K562 (cell line): ENCODE measurements around the gene OR6S1. TPM values are rescaled to one million over a fixed set of nuclear protein-coding genes. Genes with fewer than 3 reads are reported as not detected.
A peak's percentile ranks its signal among the peaks of the same experiment; 100 is the strongest.

Experiments
- FOXA3 ChIP-seq, 2 experiments: fragments of 450-650 bp in 1 of 2; sonication (generic) in 1 of 2; formaldehyde crosslinking; IDR thresholded peaks in 1 of 2; conservative IDR thresholded peaks in 1 of 2; 2 replicates each; pipeline versions ENCODE4 v1.4.0 to v1.8.0; 2020 to 2022; ENCODE audit warnings: mild to moderate bottlenecking in 2 of 2, missing genetic modification reagents in 1 of 2
- HDAC1 ChIP-seq, 2 experiments: fragments of 450-650 bp; IDR thresholded peaks; 2 replicates each; pipeline ENCODE4 v1.6.1; 2016 to 2017; ENCODE audit warnings: inconsistent platforms in 1 of 2, mild to moderate bottlenecking in 1 of 2, moderate library complexity in 1 of 2
- KDM5B ChIP-seq: fragments of 200-600 bp; sonication (generic); IDR thresholded peaks from 2 replicates; pipeline ENCODE4 v1.6.1; 2012; ENCODE audit warnings: low read depth, mild to moderate bottlenecking, moderate library complexity, low read length, control low read depth, inconsistent platforms; ENCODE audit not compliant: insufficient replicate concordance
- MTF1 ChIP-seq: fragments of 250-450 bp; sonication (Bioruptor Pico); IDR thresholded peaks from 2 replicates; pipeline ENCODE4 v1.9.0; 2021; ENCODE audit warnings: moderate library complexity, mild to moderate bottlenecking, inconsistent platforms, borderline replicate concordance
- SIX5 ChIP-seq, 2 experiments: IDR thresholded peaks; 2 replicates each; pipeline ENCODE4 v1.6.1; 2011; ENCODE audit warnings: low read length in 2 of 2, borderline replicate concordance in 1 of 2, low read depth in 1 of 2, mild to moderate bottlenecking in 1 of 2, moderate library complexity in 1 of 2; ENCODE audit not compliant: insufficient read depth in 1 of 2
- SMARCA4 ChIP-seq: fragments of 450-650 bp; IDR thresholded peaks from 2 replicates; pipeline ENCODE4 v1.6.1; 2016
- TAF1 ChIP-seq: IDR thresholded peaks from 2 replicates; pipeline ENCODE4 v1.6.1; 2011; ENCODE audit warnings: mild to moderate bottlenecking, low read length, moderate library complexity; ENCODE audit not compliant: insufficient read depth, control insufficient read depth, severe bottlenecking; ENCODE audit errors: extremely low read depth
- TAF9B ChIP-seq: fragments of 450-650 bp; IDR thresholded peaks from 2 replicates; pipeline ENCODE4 v1.6.1; 2018; ENCODE audit warnings: mild to moderate bottlenecking; ENCODE audit not compliant: partially characterized antibody
- TCF3 ChIP-seq: sonication (generic); formaldehyde crosslinking; IDR thresholded peaks from 2 replicates; pipeline ENCODE4 v1.4.0; 2020; ENCODE audit warnings: mild to moderate bottlenecking, missing genetic modification reagents
- polyA plus RNA-seq, 8 experiments: library from polyadenylated mRNA; depleted of rRNA in 4 of 8; stranded (reverse) in 5 of 8; unstranded in 3 of 8; fragments of >200 nt; fragmentation: Nextera tagmentation in 2 of 8; fragmentation: Illumina TruSeq in 1 of 8; extraction: Ambion mirVana in 2 of 8; extraction: Trizol in 1 of 8; gene quantifications; 2 replicates each; pipeline versions ENCODE4 v1.2.1 to v1.2.3, GENCODE V29; 2011 to 2014; ENCODE audit warnings: inconsistent platforms in 1 of 8, missing spikeins in 1 of 8
- total RNA-seq, 7 experiments: library from RNA; depleted of rRNA in 6 of 7; stranded (reverse); fragments of >200 nt in 6 of 7; fragmentation: Illumina TruSeq in 2 of 7; extraction: Trizol in 2 of 7; gene quantifications; 2 replicates each; pipeline versions ENCODE4 v1.2.1 to v1.2.3, GENCODE V29; 2011 to 2021; ENCODE audit warnings: low replicate concordance in 1 of 7
- TF ChIP-seq, protein P1 (sequence below): fragments of 250-450 bp; sonication (Bioruptor Pico); IDR thresholded peaks from 2 replicates; pipeline ENCODE4 v1.5.1; 2021; ENCODE audit warnings: mild to moderate bottlenecking
- TF ChIP-seq, protein P2 (sequence below): fragments of 450-650 bp; formaldehyde crosslinking; IDR thresholded peaks from 2 replicates; pipeline ENCODE4 v1.4.0; 2022; ENCODE audit warnings: missing genetic modification characterization
- TF ChIP-seq, protein P3 (sequence below): sonication (generic); formaldehyde crosslinking; IDR thresholded peaks from 2 replicates; pipeline ENCODE4 v1.8.1; 2023; ENCODE audit warnings: missing genetic modification reagents, mild to moderate bottlenecking, borderline replicate concordance
- TF ChIP-seq, protein P4 (sequence below): fragments of 450-650 bp; formaldehyde crosslinking; IDR thresholded peaks from 2 replicates; pipeline ENCODE4 v1.4.0; 2020; ENCODE audit warnings: mild to moderate bottlenecking

The OR6S1 gene
- total and polyA plus RNA-seq, 9 of the 15 experiments (the other 6 are each of a cell fraction or from before 2014, with no cell fraction given) = not detected

DNA sequence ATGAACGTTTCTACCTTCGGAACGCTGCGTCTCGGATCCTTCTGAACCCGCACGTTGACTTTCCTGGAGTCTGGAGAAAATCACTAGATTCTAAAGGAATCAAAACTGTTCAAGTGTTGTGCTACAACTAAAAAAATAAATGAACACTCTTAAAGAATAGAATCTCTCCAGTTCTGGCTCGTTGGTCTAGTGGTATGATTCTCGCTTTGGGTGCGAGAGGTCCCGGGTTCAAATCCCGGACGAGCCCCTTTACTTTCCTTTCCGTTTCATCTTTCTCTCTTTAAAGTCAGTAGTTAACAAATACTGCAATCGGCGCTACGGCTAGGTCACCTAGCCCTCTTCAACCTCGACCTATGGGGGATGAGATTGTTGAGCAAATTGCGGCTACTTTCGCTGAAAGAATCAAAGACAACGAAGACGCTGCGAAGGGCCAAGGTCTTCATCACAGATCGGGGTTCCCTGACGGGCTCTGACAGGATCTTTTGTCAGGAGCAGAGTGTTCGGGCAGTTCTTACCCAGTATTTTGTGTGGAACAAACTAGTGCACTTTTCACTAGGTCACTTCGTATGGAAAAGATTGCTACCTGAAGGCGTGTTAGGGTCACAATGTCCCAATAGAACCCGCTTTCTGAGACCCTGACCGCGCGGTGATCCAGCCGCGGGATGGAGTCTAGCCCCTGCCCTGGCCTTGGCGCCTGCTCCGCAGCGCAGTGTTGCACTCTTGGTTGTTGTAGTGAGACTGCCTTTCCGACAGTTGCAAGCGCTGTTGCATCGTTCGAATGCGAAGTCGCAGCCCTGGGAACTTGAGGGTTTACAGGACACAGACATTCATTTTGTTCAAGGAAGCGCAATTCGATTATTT lies 8.4 kb downstream of the OR6S1 start (continued):
- TF ChIP-seq, protein P1, sequence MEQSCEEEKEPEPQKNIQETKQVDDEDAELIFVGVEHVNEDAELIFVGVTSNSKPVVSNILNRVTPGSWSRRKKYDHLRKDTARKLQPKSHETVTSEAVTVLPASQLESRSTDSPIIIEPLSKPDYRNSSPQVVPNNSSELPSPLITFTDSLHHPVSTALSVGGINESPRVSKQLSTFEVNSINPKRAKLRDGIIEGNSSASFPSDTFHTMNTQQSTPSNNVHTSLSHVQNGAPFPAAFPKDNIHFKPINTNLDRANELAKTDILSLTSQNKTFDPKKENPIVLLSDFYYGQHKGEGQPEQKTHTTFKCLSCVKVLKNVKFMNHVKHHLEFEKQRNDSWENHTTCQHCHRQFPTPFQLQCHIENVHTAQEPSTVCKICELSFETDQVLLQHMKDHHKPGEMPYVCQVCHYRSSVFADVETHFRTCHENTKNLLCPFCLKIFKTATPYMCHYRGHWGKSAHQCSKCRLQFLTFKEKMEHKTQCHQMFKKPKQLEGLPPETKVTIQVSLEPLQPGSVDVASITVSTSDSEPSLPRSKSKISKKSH (CRISPR knock-in tag) = no peak
- no peak for TF ChIP-seq SIX5 (IDR thresholded peaks at IDR 0.05; ENCODE audit: borderline replicate concordance in 1 of 2, insufficient read depth in 1 of 2, low read depth in 1 of 2, low read length in 2 of 2)
- TF ChIP-seq TAF9B = no peak
- TF ChIP-seq KDM5B = no peak
- TF ChIP-seq, protein P2, sequence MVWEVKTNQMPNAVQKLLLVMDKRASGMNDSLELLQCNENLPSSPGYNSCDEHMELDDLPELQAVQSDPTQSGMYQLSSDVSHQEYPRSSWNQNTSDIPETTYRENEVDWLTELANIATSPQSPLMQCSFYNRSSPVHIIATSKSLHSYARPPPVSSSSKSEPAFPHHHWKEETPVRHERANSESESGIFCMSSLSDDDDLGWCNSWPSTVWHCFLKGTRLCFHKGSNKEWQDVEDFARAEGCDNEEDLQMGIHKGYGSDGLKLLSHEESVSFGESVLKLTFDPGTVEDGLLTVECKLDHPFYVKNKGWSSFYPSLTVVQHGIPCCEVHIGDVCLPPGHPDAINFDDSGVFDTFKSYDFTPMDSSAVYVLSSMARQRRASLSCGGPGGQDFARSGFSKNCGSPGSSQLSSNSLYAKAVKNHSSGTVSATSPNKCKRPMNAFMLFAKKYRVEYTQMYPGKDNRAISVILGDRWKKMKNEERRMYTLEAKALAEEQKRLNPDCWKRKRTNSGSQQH (CRISPR knock-in tag) = no peak
- TF ChIP-seq TAF1 = no peak
- TF ChIP-seq, protein P3, sequence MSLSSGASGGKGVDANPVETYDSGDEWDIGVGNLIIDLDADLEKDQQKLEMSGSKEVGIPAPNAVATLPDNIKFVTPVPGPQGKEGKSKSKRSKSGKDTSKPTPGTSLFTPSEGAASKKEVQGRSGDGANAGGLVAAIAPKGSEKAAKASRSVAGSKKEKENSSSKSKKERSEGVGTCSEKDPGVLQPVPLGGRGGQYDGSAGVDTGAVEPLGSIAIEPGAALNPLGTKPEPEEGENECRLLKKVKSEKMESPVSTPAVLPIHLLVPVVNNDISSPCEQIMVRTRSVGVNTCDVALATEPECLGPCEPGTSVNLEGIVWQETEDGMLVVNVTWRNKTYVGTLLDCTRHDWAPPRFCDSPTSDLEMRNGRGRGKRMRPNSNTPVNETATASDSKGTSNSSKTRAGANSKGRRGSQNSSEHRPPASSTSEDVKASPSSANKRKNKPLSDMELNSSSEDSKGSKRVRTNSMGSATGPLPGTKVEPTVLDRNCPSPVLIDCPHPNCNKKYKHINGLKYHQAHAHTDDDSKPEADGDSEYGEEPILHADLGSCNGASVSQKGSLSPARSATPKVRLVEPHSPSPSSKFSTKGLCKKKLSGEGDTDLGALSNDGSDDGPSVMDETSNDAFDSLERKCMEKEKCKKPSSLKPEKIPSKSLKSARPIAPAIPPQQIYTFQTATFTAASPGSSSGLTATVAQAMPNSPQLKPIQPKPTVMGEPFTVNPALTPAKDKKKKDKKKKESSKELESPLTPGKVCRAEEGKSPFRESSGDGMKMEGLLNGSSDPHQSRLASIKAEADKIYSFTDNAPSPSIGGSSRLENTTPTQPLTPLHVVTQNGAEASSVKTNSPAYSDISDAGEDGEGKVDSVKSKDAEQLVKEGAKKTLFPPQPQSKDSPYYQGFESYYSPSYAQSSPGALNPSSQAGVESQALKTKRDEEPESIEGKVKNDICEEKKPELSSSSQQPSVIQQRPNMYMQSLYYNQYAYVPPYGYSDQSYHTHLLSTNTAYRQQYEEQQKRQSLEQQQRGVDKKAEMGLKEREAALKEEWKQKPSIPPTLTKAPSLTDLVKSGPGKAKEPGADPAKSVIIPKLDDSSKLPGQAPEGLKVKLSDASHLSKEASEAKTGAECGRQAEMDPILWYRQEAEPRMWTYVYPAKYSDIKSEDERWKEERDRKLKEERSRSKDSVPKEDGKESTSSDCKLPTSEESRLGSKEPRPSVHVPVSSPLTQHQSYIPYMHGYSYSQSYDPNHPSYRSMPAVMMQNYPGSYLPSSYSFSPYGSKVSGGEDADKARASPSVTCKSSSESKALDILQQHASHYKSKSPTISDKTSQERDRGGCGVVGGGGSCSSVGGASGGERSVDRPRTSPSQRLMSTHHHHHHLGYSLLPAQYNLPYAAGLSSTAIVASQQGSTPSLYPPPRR (CRISPR knock-in tag) = no peak
- TF ChIP-seq TCF3 (CRISPR knock-in tag) = no peak
- TF ChIP-seq, protein P4, sequence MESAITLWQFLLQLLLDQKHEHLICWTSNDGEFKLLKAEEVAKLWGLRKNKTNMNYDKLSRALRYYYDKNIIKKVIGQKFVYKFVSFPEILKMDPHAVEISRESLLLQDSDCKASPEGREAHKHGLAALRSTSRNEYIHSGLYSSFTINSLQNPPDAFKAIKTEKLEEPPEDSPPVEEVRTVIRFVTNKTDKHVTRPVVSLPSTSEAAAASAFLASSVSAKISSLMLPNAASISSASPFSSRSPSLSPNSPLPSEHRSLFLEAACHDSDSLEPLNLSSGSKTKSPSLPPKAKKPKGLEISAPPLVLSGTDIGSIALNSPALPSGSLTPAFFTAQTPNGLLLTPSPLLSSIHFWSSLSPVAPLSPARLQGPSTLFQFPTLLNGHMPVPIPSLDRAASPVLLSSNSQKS (CRISPR knock-in tag) = no peak
- peak; percentile 54 to 76; a peak in 3 of 4 replicates for TF ChIP-seq HDAC1 (IDR thresholded peaks at IDR 0.05)
- no peak for TF ChIP-seq SMARCA4
- TF ChIP-seq MTF1 (CRISPR knock-in tag) = no peak
- no peak for TF ChIP-seq FOXA3 (CRISPR knock-in tag; conservative IDR thresholded peaks at IDR 0.05 in 1 of 2, IDR thresholded peaks at IDR 0.05 in 1 of 2)
